ENCODE measurements around the gene UBE2G2. TPM values are rescaled to one million over a fixed set of nuclear protein-coding genes. Genes with fewer than 3 reads are reported as not detected.

Gene UBE2G2
- total RNA-seq, 1 experiment from 2014 or later = 121 TPM

DNA sequence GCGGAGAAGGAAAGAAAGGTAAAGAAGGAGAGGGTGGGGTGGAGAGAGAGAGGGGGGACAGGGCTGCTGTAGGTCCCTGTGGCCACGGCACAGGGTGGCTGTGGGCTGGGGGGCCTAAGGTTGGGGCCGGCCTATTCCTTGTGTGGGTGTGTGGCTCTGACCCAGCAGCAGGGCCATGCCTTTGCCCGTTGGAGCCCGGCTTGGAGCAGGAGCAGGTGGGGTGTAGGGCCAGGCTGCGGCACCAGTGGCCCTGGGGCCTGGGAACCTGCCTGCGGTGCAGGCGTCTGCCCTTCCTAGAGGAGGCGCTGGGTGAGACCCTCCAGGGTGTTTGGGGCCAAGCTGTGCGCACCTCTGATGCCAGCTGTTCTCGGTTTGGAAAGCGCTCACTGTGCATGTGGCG is 35.9 kb upstream of the UBE2G2 start:
- no CpG with 5 or more reads among the region's 13 CpGs for WGBS (ENCODE audit: extremely low coverage, insufficient read length, low lambda C conversion rate)

More for the DNA sequence above, 35.9 kb upstream of the UBE2G2 start:
- H3K79me1 ChIP-seq (ENCODE audit: insufficient read depth, low read depth, low read length, poor library complexity, severe bottlenecking) = no peaks in the 10 kb centered on the region
- H4K91ac ChIP-seq (ENCODE audit: insufficient read length, low read depth, low read length) = no peak overlapping the region
- H2BK12ac ChIP-seq (ENCODE audit: insufficient read length, low read depth, low read length) = no peak overlapping the region
- H2BK20ac ChIP-seq (ENCODE audit: low read depth, low read length, poor library complexity, severe bottlenecking) = no peak overlapping the region
- no peak overlapping the region for H2AK5ac ChIP-seq (ENCODE audit: insufficient read length, low read length)
- H2AFZ ChIP-seq (ENCODE audit: low read length) = no peak overlapping the region
- no peak overlapping the region for H3K56ac ChIP-seq (ENCODE audit: insufficient read length, low read depth, low read length)
- H3K36me3 Mint-ChIP-seq (ENCODE audit: insufficient read depth in 1 of 3, low read depth in 3 of 3) = no peaks in the 10 kb centered on the region
- no peak overlapping the region for H3K9ac ChIP-seq (ENCODE audit: extremely low read depth, insufficient read length, low read length)
- H3K23ac ChIP-seq (ENCODE audit: insufficient read length, low read depth, low read length) = no peak overlapping the region
- no peaks in the 10 kb centered on the region for H3K79me2 ChIP-seq (ENCODE audit: insufficient read depth, low read length)
- H4K8ac ChIP-seq (replicated peaks; ENCODE audit: insufficient read length, low read depth, low read length) = no peak overlapping the region
- DNase-seq = no peak
- H4K20me1 ChIP-seq (ENCODE audit: control insufficient read depth, insufficient read depth, insufficient read length) = no peaks in the 10 kb centered on the region
- no peak overlapping the region for H3K4me3 Mint-ChIP-seq
- H3K27ac Mint-ChIP-seq = no peak overlapping the region
- no peaks in the 10 kb centered on the region for H3K9me3 Mint-ChIP-seq
- no peak overlapping the region for H3K4me2 ChIP-seq (ENCODE audit: insufficient read depth, insufficient read length, low read length)
- H3K4me1 ChIP-seq (ENCODE audit: insufficient read depth, low read length) = no peaks in the 10 kb centered on the region
- H3T11ph ChIP-seq (ENCODE audit: low read length) = no peak overlapping the region
- H4K5ac ChIP-seq (ENCODE audit: insufficient read length, low read depth, low read length) = no peak overlapping the region
- no peak overlapping the region for H3K14ac ChIP-seq (ENCODE audit: insufficient read depth, low read length)
- H3K18ac ChIP-seq (ENCODE audit: insufficient read length, low read depth, low read length) = no peak overlapping the region
- H3K9me3 ChIP-seq (ENCODE audit: control insufficient read depth, low read depth, low read length) = no peaks in the 10 kb centered on the region
- TF ChIP-seq CTCF (conservative IDR thresholded peaks at IDR 0.05) = no peak
- no peak overlapping the region for H2BK120ac ChIP-seq (ENCODE audit: low read depth, low read length, poor library complexity, severe bottlenecking)
- peaks cover 3% of the 10 kb centered on the region; the same call in 1 of the 2 replicates for H3K27me3 Mint-ChIP-seq (ENCODE audit: low read depth)
- H3K27ac ChIP-seq (ENCODE audit: insufficient read length, low read depth, low read length) = no peak overlapping the region
- H3K27me3 ChIP-seq (ENCODE audit: insufficient read depth, low read length) = no peaks in the 10 kb centered on the region
- no peaks in the 10 kb centered on the region for H3K23me2 ChIP-seq (ENCODE audit: insufficient read length, low read depth, low read length, poor library complexity, severe bottlenecking)
- no peak overlapping the region for H3K4ac ChIP-seq (ENCODE audit: low read depth, low read length)
- H2BK5ac ChIP-seq (ENCODE audit: insufficient read length, low read length) = no peak overlapping the region
- peaks cover 3 to 9% of the 10 kb centered on the region in 2 experiments; a peak in 2 of 4 replicates for H3K4me1 Mint-ChIP-seq
- H2BK15ac ChIP-seq (ENCODE audit: low read depth, low read length) = no peak overlapping the region

Data from H9 (cell line).